NCI-H146 treated with DMSO at 0.1 percent for 48 hours (cell line): ENCODE data around the gene SLC6A19.

Experiments used
- DNase-seq: peaks from one replicate; lab custom pipeline; 2025; ENCODE audit not compliant: unreplicated experiment; lab: John Stamatoyannopoulos, UW

SLC6A19 gene

DNA sequence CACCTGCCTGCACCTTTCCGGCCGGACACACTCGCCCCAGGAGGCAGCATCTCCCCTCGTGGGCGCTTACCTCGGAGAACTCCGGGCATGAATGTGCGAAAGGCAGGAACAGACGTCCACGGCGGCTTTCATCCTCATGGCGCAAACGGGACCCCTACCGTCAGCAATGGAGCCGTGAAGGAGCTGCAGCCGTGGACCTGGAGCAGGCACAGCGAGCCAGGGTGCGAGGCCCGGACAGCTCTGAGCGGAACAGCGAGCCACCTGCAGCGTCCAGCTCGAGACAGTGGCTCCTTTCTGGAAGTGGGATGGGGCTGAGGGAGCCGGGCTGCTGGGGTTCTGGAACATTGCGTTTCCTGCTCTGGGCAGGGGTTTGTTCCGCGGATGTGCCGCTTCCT lies 7.8 kb upstream of the SLC6A19 start:
- DNase-seq, result peak; percentile 53

DNA sequence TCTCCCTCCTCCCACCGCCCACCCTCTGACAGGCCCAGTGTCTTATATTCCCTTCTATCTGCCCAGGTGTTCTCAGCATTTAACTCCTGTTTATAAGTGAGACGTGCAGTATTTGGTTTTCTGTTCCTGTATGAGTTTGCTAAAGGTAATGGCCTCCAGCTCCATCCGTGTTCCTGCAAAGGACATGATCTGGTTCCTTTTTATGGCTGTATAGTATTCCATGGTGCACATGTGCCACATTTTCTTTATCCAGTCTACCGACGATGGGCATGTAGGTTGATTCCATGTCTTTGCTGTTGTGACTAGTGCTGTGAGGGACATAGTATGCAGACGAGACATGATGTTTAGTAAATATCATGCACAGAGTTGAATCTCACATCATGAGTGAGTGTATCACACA lies 7.0 kb upstream of the SLC6A19 start:
- DNase-seq, result no peak

DNA sequence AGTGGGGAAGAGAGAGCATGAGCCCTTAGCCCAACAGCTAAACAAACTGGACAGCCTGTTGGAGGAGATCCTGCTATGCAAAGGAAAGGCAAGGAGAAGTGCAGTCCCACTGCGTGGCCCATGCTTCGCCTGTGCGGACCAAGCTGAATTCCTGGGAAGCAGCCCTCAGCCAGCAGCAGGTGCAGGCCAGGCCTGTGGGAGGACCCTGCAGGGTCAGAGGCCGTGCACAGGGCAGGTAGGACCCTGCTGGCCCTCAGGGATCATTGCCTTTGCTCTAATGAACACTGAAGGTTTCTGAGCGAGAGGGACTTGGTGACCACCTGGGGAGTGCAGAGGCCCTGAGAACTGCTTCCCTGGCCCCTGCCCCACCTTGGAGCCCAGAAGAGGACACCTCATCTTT lies 6.0 kb upstream of the SLC6A19 start:
- DNase-seq, result no peak

DNA sequence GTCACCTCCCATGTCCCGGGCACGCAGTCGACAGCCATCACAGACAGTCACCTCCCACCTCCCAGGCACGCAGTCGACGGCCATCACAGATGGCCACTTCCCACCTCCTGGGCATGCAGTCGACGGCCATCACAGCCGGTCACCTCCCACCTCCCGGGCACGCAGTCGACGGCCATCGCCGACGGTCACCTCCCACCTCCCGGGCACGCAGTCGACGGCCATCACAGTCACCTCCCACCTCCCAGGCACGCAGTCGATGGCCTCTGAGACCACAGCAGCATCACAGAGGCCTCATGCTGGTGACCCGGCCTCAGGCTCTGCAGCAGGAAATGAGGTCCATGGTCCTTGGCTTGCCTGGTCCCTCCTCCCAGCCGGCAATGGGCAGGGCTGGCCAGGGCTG lies 5.5 kb upstream of the SLC6A19 start:
- DNase-seq, result no peak

DNA sequence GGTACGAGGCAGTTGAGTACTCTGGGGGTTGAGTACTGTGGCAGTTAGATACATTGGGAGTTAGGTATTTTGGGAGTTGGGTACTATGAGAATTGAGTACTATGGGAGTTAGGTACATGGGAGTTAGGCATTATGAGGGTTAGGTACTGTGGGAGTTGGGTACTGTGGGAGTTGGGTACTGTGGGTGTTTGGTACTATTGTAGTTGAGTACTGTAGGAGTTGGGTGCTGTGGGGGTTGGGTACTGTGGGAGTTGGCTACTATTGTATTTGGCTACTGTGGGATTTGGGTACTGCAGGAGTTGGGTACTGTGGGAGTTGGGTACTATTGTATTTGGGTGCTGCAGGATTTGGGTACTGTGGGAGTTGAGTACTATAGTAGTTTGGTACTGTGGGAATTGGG lies 4.8 kb upstream of the SLC6A19 start:
- no peak for DNase-seq

DNA sequence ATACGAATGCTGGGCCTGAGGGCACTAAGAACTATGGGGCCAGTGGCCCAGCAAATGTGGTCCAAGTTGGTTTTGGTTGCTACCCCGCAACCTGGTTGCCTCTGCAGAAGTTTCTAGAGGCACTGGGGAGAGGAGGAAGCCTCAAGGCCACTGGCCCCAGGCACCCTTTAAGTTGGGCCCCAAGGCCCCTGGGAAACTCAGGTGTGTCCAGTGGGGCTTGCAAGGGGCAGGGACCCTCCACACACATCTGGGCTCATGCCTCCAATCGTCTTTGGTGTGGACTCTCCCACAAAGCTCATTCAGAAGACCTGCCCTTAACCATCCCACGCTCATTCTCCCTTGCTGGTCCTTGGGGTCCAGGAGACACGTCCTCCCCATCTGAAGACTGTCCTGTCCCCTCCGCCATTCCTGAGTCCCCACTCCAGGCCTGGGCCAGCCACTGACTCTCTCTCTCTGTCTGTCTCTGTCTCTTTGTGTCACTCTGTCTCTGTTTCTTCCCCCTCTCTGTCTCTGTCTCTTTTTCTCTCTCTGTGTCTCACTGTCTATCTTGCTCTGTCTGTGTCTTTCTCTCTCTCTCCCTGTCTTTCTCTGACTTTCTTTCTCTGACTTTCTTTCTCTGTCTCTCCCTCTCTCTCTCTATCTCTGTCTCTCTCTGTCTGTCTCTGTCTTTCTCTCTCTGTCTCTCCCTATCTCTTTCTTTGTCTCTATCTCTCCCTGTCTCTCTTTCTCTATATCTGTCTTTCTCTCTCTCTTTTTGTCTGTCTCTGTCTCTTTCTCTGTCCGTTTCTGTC lies 3.3 kb upstream of the SLC6A19 start:
- DNase-seq, result no peak

DNA sequence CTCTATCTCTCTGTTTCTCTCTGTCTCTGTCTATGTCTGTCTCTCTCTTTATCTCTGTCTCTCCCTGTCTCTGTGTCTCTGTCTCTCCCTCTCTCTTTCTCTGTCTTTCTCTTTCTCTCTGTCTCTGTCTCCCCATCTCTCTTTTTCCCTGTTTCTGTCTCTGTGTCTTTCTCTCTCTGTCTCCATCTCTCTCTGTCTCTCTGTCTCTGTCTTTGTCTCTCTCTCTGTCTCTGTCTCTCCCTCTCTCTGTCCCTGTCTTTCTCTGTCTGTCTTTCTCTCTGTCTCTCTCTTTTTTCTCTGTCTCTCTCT lies 2.1 kb upstream of the SLC6A19 start:
- DNase-seq, result no peak

DNA sequence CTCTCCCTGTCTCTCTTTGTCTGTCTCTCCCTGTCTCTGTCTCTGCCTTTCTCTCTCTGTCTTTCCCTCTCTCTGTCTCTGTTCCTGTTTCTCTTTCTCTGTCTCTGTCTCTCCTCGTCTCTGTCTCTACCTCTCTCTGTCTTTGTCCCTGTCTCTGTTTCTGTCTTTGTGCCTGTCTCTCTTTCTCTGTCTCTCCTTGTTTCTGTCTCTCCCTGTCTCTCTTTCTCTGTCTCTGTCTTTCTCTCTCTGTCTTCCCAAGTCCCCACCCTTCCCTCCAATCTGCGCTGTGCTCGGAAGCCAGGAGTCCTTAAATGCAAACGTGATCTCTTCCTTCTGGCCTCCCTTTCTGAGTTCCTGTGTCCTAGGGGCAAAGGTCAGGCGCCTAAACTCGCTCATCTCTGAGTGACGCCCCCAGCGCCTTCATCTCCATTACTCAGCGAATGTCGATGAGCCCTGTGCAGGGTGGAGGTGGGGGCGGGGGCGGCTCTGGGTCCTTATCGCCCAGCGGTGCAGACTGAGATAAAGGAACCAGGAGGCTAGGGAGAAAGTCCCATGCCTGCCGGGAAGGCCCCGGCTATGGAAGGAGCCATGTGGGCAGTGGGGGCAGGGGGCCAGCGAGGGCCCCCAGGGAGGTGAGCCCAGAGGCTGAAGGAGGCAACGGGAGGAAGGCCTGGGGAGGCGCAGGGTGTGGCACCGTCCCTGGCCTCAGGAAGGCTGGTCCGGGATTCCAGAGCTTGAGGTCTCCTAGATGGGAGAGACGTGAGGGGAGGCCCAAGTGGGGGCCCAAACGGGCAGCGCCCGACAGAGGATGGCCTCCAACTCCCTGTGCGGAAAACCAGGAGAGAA lies 1.5 kb upstream of the SLC6A19 start:
- DNase-seq, result no peak

DNA sequence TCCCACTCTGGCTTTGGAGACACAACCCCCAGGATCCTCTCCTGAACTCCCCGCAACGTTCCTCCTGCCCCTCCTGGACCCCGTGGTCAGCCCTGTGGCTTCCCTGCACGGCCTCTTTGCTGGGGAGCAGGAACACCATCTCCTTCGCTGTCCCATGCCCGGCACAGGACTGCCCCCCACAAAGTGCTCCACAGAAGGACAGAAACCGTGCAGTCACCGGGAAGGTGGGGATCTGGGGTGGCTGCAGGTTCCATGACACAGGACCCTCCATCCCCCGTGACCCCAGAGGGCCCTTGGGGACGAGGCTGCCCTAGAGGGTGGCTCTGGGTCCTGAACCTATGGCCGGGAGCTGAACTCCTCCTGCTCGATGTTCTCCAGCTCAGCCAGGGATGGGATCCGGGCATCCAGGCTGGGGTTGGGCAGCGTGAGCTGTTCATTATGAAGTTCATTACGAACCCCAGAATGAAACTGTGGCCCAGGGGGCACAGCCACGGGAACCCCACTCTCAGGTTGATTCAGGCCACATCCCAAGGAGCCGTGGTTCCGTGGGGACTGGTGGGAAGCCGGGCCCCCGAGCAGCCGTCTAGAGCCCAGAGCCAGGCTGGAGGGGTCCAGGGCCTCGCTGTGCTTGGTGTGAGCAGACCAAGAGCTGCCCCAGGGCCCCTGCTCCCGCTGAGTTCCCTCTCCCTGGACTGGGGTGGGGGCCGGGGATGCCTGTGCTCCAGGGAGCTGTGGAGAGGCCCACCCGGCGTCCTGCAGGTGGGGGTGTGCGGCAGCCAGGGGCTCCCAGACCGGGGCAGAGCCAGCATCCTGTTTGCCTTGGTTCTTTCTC lies 684 bp upstream of the SLC6A19 start:
- peak; percentile 41 for DNase-seq

DNA sequence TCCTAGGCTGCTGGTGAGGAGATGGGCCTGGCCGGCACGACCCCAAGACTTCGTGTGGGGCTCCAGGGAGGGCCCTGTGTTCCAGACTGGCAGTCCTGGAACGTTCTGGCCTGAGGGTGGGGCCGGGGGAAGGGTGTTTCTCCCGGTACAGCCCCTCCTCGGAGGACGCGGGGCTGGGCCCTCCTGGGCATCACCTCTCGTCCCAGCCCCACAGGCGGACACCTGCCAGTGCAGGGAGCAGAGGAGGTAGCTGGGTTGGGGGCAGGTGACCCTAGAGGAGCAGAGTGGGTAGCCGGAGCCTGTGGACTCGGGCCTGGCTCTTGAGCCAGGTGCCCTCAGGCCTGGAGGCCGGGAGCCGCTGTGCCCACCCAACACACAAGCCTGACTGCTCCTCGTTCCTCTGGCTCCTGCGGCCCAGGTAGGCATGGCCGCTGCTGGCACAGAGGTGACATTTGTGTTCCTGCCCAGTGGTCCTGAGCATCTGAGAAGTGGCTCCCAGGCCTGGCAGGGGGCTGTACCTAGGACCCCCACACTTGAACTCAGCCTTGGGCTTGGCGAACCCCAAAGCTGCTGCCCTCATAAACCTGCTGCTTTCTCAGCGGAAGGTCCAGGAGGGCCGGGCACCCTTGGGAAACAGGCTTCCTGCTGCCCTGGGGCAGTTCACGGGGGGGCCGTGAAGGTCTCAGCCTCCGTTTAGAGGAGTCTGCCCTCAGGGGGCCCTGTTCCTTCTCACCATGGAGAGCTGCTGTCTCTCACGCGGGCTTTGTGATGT lies 817 bp downstream of the SLC6A19 start:
- DNase-seq, result no peak

DNA sequence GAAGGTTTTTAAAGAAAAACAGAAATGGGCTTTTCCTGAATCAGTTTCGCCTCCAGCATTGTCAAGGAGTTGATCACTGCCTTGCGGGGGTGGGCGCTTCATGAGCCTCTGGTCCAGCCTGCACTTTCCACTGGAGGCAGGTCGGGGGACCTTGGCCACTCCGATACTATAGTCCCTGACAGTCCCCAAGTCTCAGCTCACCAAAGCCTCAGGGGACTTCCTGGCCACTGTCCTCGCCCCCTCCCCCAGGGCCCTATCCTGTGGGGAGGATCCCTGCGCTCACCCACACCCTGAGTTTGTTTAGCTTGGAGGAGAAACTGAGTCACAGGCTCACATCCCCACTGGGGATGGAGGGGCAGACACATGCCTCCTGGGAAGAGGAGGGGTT lies 1.4 kb downstream of the SLC6A19 start:
- no peak for DNase-seq

DNA sequence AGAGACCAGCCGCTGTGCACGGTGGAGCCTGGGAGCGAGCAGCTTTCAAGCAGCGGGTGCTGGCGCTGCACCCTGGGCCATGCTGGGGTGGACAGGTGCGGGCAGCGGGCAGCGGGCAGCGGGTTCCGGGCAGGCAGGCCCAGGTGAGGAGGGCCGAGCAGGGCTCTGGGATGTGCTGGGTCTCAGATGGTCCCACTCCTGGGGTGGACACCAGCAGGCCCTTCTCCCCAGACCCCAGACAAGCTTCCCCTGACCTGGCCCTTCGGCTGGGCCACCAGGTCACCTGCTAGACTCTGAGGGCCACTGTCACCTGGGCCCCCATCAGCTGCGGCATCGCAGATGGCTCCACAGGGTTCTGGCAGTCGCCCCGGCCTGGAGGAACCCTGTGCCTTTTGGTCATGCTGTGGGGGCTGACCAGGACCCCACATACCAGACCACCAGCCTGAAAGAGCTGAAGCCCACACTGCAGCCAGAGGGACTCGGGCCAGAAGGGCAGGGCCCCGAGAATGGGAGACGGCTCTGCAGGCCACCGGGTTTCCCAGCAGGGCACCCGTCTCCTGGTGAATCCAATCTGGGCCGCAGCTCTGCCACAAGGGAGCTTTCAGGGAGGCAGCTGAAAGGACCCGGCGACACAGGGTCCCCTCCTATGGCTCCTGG lies 2.0 kb downstream of the SLC6A19 start:
- no peak for DNase-seq

DNA sequence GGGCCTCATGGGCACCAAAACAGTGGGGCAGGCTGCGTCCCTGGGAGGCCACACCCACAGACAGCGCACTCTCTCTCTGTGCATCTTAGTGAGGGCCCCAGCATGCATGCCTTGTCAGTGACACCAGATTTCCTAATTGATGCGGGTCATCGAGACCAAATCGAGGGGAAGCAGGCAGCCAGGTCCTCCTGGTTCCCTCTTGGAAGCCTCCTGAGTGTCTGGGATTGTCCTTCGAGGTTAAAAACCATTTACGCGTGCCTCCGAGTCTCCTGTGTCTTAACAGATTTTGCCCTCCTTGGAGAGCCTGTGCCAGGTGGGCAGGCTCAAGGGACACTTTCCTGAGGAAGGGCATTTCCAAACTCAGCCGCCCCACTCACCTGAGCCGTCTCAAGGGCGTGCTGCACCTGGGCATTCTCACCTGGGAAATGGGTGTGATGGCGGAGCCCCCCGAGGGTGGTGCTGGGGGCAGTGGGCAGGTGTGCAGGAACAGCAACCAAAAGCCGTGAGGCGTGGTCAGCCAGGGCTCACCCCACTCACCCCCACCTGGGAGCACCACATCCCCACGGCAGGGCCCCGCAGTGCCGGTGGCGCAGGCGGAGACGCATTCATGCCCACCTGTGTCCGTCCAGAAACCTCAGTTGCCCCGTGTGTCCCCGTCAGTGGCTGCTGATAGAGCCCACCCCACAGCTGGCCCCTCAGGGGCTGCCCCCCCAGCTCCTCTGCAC lies 2.7 kb downstream of the SLC6A19 start:
- DNase-seq, result no peak

DNA sequence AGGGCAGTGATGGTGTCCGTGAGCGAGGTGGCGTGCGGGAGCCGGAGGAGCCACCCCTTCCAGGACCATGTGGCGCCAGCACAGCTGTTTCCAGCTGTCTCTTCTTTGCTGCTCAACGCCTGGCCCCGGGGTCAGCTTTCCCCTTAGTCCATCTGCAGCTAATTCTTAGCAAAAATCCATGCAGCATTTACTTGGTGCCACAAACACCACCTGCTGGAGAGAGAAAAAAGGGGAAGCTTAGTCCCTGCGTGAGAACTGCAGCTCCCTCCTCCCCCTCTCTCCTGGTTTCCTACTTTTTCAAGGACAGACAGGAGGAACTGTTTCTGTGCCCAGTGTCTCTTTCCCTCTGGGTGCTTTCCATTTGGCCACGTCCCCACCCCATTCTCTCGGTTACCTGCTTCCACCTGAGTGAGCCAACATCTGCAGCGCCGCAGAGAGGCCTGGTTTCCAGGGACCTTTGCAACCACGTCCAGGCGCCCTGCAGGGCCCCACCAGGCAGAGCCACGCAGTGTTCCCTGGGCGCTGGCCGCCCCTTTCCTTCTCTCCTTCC lies 3.4 kb downstream of the SLC6A19 start:
- peak; percentile 55 for DNase-seq

DNA sequence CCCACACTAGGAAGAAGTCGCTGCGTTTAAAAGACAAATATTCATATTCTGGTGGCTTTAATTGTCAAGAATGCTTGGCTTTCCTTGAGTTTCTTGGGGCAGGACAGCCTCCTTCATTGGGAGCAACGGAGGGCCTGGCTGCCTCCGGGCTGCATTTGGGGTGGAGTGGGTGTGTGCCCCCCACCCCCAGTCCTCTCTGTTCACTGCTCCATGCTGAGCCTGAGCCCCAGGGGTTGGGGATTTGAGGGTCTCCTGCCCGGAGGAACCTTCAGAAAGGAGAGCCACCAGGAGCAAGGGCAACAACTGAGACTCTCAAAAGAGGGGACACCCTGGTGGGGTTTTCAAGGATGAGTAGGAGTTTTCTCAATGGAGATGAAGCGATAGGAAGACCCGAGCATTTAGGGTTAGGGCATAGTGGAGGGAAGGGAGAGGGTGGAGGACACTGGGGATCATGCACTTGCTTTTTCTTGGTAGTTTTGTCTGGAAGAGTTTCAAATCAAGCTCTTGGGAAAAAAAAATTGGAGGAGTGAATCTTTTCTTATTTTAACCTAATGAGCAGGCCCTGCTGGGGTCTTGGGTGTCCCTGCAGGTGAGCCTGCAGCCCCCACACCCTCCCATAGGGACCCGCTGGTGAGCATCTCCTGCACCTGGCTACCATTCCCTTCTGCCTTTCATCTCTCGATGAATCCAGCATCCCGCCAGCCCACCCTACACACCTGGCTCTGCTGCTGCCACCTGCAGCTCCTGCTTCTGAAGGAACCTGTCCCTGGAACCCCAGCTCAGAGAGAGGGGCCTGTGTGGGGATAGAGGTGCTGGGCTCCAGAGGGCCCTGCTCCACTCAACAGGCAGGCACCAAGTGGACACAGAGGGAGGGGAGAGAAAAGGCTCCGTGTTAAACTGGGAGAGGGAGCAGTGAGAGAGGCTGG lies 4.1 kb downstream of the SLC6A19 start:
- no peak for DNase-seq

DNA sequence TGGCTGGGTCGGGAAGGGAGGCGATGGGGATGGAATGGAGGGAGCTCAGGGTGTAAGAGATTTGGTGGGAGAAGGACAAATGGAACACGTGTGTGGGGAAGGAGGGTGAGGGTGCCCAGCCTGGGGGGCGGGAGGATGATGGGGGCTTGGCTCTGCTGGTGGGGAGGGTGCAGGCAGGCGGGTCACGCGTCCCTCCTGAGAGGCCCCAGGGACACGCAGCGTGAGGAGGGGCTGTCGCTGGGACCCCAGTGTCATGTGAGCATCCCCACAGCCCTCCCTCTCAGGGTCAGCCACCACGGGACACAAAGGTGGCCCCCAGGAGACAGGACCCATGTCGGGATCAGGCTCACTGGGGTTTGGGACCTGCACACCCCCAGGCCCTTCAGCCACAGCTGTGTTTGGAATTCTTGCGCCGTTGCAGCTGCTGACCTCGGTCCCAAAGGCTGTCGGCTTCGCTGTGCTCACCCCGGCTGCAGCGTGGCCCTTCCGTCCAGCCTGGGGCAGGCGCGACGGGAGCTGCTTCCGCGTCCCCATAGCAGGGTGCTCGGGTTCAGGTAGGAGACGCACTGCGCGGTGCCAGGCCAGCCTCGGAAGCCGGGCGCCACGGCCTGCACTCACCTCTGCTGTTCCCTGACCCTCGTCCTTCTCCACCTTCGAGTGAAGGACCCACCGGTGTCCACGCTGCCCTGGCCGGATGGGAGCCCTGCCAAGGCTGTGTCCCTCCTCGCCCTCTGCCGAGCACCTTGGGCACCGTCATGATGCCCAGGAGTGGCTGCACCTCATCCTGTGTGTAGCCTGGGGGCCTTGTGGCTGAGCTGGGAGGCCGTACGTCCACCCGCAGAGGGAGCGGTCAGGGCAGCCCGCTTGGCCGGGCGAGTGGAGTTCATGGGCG lies 5.4 kb downstream of the SLC6A19 start:
- DNase-seq, result no peak

DNA sequence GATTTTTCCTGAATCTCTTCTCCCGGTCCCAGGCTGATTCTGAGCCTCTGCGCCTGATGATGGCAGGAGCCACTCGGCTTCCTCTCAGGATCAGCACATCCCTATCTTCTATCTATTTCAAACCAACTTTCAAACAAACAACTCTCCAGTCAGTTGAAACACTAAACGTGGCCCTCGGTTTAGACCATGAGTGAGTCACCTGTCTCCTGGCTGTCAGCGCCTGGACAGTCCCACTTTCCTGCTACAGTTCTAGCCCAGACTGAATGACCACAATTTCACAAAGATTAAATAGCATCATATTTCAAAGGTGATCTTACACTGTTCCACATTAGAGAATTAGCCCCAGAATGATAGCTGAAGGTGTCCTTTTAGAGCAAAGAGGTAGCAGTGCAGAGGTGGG lies 6.2 kb downstream of the SLC6A19 start:
- DNase-seq, result no peak
